GM21515 (cell line): ENCODE measurements around the gene TCF4.

ENCODE experiments used
- ATAC-seq: cut with Tn5 transposase; IDR thresholded peaks from one replicate; pipeline ENCODE4 v1.9.1; 2021; ENCODE audit not compliant: unreplicated experiment

TCF4 gene

GRCh38 chr18:55328301-55328700 is 259.7 kb downstream of the TCF4 start:
- ATAC-seq: no peak

GRCh38 chr18:55327454-55327853 is 260.5 kb downstream of the TCF4 start:
- no peak for ATAC-seq

- ATAC-seq: no peak
These were observed 261.9 kb downstream of the TCF4 start for GRCh38 chr18:55326134-55326533.

- ATAC-seq: no peak
These were observed 263.8 kb downstream of the TCF4 start for GRCh38 chr18:55324166-55324565.

DNA sequence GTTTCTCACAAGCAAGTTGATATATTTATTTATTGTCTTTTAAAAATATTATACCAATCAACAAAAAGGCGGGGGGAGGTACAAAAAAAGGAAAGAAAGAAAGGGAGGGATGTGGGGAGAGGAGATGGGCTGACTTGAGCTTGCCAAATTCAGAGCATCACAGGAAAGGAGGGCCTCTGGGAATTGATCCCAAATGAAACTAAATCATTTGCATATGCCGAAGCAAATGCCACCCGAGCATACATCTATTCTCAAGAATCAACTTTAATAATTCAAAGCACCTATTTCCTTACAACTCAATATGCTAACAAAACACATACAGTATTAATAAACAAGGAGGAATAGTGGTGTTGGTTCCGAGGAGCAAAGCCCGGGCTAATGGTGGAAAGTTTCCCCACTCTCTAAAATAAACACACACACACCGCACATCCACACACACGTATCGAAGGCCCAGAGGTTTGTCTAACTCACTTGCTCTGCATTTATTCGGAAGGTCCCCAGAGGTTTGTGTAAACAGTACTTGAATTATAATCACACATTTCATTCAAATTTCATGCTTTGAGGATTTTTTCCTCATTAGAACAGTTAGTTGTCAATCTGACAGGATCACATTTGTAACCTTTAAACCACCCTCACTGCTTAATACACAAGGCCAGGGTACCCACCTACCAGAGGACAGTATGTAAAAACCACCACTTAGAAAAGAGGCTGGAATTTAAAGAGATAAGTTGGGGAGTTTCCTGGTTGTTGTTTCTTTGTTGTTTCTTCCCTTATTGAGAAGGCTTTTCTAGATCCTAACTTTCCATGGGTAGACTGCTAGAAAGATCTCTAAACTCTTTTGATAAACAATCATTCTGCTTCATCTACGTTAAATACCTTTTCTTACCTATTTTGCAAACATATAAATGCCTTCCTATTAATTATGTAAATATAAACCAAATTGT is 264.7 kb downstream of the TCF4 start:
- no peak for ATAC-seq

- peak; percentile 61 for ATAC-seq
These were observed 265.7 kb downstream of the TCF4 start for GRCh38 chr18:55322178-55322735.

- ATAC-seq: peak; percentile 66
These were observed 266.5 kb downstream of the TCF4 start for GRCh38 chr18:55321265-55322177.

- no peak for ATAC-seq
These were observed 267.3 kb downstream of the TCF4 start for GRCh38 chr18:55320424-55321264.

DNA sequence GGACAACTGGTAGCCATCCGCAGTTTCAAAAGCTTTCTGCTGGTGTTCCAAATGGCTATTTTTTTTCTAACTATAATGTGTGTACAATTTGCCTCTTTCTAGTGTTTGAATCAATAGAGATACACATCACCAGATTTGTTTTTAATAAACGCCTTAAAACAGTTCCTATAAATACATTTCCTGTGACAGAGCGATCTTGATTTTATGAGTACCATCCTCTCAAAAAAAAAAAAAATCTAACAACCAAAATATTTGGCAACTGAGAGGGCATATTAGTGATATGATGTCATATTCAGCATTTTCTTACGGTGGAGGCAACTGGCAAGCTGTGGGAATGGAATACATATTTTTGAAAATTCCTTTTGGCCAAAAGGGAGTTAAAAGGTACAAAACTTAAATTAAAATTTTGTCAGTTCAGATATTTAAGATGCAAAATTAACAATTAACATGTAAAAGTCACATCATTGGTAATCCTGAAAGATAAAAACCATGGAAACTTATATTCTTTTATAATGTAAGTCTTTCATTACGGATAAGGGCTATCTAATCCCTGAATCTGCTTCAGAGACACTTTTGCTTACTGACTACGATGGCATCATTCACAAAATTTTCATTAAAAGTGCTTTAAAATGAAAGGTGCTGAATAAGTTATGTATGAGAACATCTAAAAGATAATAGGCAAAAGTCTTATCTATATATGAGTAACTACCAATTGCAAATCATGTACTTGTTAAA is 268.4 kb downstream of the TCF4 start:
- no peak for ATAC-seq

DNA sequence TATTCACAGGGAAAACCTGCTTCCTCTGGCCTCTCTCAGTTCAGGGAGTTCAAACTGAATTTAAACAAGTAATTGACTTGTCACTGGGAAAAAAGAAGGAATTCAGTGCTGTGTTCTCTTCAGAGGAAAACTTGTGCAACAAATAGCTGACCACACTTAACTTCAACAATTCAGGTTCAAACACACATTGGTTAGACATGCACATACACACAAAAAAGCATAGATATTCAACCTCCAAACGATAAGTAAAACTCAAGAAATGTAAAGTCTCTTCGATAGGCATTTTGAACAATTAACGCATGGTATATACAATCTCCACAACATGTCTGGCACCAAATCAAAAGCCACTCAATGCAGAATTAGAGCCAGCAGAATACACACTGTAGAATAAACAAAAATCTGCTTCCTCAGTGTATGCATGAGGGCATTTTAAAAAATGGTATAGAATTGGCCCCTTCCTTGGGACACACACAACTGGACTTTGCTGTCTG is 269.0 kb downstream of the TCF4 start:
- ATAC-seq: no peak

DNA sequence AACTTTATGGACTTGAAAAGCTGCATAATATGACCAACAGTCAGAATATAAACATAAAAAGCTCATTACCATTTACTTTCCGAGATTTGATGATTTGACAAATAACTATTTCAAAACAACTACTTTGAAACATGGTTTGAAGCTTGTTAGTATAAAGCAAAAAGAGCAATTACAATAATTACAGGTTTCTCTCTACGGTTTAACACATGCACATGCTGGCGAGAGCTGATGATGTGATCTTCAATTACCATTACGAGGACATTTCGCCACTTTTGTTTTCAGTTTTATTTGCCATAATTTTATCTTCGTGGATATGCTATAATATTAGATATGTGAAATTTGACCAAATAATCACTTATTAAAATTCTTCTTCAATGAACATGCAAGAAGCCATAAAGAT is 270.1 kb downstream of the TCF4 start:
- ATAC-seq: no peak

DNA sequence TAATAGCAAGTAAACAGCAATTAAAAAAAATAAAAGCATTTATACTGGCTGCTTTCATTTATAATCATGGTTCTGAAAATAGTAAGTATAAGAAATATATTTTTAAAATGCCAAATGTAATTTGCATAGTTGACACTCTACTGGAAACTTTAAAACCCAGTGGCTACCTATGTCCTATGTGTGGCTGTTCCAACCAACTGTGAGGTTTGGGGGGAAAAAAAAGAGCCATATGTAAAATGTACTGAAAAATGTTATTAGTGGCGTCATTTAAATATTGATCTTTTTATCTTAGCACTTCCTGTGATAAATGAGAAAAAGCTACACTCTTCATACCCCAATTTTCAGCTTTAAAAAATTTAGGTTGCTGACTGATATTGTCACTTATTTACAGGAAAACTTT is 270.7 kb downstream of the TCF4 start:
- no peak for ATAC-seq

DNA sequence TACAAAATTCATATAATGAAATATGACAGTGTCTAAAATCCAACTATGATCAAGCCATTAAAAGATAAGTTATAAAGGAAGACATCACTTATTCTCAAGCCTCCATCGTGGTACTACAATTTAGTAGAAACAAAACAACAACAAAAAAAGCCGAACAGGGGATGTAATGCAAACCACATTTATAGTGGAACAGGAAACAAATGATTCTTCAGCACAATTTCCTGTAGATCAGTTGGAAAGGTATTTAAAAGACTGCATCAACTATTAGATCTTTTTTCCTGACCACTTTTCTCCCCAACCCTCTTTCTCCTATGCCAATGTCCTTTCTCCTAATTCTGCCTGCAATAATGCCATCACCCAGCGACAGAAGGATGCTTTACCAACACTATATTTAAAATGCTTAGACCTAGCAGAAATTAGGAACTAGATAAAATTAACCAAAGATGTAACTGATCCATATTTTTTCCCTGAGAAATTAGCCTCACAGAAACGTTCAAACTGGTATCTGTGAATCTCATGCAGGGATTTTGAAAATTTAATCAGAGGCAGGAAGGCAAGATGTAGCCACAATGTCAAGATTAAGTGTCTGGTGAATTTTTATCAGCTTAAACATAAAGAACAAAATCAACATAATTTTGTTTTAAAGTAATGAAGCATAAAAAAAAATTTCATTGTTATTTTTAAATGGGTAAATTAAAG is 271.4 kb downstream of the TCF4 start:
- no peak for ATAC-seq

DNA sequence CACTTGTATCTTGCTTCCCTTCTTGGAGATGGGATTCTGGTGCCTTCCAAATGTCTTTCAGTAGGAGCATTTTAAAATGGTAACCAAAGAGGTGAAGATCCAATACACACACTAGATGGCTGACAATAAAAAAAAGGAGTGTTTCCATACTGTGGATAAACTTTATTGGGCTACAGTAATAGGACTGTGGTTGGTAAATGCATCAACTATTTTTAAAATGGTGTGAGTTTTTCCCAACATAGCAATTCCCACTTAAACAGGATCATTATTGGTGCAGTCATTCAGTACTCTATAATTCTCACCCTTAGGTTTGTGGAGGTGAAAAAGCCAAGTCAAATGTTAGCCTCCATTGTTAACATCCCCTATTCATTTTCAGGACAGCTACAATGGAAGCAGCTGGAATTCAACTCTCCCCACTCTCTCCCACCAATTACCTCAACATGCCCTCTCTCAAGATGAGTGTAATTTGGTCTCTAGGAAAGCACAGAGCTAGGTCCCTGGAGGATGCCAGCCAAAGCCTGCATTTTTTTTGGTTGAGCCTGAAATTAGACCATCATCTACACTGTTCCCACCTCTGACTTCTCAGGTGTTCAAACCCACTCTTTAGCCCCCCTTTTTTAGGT is 273.3 kb downstream of the TCF4 start:
- no peak for ATAC-seq

DNA sequence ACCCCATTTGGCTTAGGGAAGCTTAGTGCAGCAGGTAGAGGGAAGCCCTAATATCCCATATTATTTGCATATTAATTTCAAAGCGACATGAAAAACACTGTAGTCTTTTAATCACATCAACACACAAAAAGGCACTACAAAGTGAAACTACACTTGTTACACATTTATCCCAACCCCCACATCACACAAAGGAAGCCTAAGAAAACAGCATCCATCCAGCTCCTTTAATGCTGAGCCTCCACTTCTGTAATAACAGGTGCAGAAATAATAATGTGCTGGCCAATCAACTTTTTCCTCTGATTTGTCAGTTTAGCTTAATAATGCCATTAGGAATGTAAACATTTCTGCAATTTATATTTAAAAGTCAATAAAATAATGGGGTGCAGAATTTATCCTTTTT is 274.0 kb downstream of the TCF4 start:
- no peak for ATAC-seq

GRCh38 chr18:55310863-55311262 is 277.1 kb downstream of the TCF4 start:
- ATAC-seq: no peak

DNA sequence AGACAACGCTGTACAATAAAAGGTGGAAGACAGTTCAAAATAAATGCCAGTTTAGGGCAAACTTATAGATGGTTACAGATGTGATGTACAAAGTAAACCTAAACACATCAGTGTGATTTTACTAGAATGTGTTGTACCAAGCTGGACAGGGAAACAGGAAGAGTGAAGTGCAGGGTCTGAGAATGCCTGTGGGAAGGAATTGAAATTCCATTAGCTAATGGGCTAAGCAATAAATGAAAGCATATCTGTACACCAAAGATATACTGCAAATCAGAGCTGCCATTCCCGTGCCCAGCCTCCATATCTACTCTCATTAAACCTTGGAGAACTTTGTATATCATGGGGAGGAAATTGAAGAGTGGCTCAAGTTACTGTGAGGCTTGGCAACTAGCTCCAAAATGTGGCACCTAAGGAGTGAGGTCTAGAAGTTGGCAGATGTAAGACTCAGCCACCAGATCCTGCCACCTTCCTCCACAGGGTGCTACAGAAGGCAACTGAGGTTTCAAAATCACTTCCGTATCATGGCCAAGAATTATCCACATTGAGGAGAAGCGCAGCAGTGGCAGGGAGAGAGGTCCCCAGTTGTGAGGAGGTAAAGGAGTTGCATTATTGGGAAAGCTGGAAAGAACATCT is 277.8 kb downstream of the TCF4 start:
- ATAC-seq: no peak

DNA sequence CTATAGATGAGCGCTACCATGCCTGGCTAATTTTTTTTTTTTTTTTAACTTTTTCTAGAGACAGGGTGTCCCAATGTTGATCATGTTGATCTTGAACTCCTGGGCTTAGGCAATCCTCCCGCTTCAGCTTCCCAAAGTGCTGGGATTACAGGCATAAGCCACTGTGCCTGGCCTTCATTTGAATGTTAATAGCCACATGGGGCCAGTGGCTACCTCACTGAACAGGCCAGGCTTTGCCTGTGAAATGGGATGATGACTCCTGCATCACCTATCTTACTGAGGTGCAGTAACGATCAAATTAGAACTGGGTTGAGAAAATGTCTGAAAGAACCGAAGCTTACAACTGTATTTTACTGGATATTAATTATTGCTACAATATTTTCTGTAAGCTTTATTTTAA is 278.7 kb downstream of the TCF4 start:
- no peak for ATAC-seq
